SU-DHL-6 (cell line): ENCODE results near the gene TMEM184C.

ENCODE experiments used
- CTCF ChIP-seq: fragments of 200-600 bp; sonication (generic); IDR thresholded peaks from one replicate; pipeline ENCODE4 v1.5.1; 2017; ENCODE audit warnings: antibody characterized with exemption, mild to moderate bottlenecking, low read length, moderate library complexity; ENCODE audit not compliant: insufficient read depth, poor library complexity, severe bottlenecking
- EZH2phosphoT487 ChIP-seq: fragments of 200-600 bp; sonication (generic), shearing (Covaris generic); conservative IDR thresholded peaks from 2 replicates; pipeline ENCODE4 v1.6.1; 2018; ENCODE audit warnings: mild to moderate bottlenecking, antibody characterized with exemption, low read length, moderate library complexity, mixed read lengths

- TF ChIP-seq CTCF (no peak), EZH2phosphoT487 (no peak)
These were observed 869 bp downstream of the TMEM184C start for GRCh38 chr4:147617841-147618691.
